GOT3 (cell line): ENCODE measurements around the gene BLM.

Experiments used
- DNase-seq: peaks from one replicate; lab custom pipeline; 2025; ENCODE audit warnings: mixed read lengths; lab: John Stamatoyannopoulos, UW

BLM gene

DNA sequence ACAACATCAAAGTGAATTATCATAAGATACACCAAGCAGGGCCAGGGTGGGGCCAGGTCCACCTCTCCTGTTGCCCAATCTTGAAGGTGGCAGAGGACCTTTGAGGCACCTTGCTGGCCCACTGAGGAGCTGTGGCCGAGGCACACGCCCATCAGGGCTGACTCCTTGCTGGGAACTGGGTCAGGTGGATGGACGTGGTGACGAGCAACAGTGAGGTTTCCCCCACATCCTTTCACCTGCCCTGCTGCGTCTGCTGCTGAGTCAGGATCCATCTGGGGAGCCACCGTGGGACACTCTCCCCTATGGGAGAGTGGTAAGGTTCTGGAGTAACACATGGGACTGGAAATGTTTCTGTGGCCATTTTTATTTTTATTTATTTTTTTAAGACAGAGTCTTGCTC lies 134.0 kb downstream of the BLM start:
- no peak for DNase-seq

DNA sequence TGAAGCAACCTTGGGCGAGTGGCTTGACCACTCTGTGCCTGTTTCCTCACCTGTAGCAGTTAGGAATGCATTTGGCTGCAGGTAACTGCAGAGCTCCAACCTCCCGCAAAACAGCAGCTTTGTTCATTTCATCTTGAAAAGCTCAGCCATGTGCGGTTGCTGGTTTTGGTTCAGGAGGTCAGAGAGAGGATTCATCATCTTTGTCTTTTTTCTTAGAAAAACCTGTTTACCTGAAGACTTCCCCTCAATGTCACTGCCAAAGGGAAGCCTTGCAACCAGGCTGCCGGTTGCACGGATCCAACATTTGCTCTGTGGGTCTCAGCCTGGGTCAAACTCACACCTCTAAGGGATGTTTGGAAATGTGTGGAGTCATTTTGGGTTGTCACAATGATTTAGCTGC lies 134.8 kb downstream of the BLM start:
- no peak for DNase-seq

DNA sequence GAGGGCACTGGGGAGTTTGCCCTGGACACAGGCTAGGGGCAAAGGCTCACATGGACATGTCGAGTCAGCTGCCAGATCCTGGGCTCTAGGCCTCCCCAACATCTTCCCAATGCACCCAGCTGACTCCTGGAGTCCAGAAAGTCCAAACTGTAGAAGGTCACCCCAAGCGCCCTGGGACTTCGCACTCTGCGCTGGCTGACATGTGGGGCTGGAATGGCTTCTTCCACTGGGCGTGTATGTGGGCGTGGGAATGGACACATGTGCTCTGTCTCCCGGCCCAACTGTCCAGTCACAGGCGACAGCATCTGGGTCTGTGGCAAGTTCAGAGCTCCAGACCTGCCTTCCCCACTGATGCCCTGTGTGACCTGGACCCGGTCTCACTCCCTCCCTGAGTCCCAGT lies 138.0 kb downstream of the BLM start:
- no peak for DNase-seq

DNA sequence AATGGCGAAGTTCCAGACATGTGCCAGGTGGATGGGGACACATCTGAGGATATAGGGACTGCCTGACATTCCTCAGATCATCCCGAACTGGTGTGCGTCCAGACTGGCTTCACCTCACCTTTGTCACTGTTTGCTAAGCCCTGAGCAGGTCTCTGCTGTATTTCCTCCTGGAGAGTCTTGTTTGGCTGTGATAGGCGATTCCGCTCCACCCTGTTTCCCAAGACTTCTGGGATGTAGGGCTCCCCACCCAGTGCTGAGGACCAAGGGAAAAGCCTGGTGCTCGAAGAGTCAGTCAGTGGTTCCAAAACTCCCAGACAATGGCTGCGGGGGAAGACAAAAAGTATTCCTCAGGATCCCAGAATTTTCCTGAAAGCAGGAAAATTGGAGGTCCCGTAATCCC lies 140.2 kb downstream of the BLM start:
- no peak for DNase-seq

DNA sequence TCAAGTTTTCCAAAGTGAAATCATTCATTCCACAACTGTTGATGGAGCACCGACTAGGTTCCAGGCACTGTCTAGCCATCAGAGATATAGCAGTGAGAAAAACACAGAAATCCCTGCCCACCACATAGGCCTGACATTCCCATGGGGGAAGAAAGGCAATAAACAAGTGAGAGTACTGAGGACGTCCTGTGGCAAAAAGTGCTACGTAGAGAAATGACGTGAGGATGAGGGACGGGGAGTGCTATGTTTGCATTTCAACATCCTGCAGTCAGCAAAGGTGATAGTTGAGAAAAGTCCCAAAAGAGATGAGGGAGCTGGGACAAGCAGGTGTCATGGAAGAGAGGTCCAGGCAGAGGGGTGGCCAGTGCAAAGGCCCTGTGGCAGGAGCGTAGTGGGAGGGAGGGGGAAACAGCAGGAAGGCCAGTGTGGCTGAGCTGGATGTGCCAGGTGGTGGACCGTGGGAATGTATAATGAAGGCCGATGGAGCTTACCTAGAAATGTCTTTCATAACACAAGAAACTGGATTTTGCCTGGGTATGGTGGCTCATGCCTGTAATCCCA lies 140.8 kb downstream of the BLM start:
- DNase-seq, result no peak

DNA sequence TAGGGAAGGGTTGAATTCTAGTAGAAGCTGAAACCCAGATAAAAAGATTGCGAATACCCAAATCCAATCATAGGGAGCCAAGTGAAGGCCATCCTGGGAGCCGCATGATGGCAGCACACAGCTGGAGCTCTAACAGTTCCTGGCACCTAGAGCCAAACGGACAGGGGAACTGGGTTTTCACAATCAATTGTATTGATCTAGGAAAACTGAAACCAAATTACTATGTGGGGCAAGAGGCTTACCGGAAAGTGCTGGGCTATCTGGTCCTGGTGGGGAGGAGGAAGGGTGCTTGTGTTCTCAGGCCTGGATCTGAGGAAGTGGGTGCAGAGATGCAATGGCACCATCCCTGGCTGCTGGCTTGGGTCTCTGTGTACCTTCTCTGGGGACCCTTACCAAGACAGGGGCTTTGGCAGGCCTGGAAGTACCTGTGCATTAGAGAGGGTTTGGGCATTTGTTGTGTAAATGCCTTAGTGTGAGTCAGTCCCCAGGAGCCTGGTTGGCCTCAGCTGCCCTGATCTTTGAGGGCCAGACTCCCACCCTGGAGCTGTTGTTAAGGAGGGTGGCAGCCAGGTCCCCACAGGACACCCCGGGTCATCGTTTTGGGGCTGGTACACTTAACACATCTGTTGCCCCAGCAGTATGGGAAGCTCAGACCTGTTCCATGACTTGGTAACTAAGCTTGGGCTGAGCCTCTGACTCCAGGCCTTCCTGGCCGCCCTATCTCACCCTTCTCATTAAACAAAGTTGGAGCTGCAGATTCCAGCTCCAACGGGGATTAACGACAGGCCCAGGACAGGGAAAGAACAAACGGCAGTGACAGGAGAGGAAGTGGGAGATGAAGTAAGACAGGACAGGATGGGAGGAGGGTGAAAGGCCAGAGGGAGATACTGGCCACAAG lies 142.3 kb downstream of the BLM start:
- DNase-seq, result no peak

DNA sequence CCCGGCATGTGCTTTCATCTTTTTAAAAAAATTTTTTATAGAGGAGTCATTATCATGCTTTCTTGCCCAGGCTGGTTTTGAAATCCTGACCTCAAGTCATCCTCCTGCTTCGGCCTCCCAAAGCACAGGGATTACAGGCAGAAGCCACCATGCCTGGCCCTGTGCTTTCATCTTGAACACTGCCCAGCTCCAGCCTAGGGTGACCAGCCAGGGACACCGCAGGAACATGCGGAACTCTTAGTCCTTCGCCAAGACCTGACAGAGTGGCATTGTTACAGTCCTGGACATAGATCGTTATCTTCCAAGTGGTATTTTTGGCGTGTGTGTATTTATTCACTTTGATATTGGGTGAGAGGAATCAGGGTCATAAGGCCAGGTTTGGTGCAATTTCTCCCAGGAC lies 143.3 kb downstream of the BLM start:
- no peak for DNase-seq

DNA sequence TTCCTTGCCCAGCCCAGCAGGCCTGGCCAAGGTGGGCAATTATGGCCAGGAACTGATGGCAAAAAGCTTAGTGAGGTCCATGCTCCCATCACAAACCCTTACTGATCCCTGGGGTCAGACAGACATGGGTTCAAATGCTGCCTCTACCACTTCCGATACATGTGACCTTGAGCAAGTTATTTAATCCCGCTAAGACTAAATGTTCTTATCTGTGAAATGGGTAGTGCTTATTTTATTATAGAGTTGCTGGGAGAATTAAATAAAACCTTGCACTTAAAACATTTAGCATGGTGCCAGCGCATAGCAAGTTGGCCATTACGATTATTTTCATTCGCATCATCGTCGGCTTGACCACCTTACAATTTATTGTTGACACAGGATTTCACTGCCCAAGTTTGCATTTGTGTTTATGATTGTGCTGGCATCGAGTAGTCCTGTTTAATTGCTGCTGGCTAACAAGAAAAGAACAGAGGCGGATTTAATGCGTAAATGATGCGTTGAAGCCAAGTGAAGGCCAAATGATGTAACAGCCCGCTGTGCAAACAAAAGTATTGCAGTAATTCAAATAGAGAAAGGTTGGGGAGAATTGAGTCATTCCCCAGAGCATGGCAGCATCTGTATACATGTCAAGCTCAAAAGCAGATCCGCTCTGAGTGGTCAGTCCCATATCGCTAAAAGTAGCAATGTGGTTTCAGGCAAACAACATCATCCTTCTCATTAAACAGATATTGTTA lies 144.0 kb downstream of the BLM start:
- DNase-seq, result no peak

DNA sequence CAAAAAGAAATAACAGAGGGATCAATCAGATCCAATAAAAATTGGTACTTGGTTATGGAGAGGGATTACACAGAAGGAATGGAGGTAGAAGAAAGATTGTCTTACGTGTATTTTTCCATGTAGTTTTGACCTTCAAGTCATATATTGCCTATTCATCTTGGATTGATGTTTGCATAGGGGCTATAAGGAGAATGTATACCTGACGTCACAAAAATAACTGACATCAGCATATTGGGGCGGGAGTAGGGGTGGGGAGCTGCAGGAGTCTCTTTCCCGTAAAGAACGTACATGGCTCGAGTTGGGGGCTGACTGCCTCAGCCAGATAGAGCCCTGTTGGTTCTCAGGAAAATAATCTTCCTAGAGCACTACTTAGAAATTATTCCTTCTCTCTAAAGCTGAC lies 145.3 kb downstream of the BLM start:
- DNase-seq, result no peak

DNA sequence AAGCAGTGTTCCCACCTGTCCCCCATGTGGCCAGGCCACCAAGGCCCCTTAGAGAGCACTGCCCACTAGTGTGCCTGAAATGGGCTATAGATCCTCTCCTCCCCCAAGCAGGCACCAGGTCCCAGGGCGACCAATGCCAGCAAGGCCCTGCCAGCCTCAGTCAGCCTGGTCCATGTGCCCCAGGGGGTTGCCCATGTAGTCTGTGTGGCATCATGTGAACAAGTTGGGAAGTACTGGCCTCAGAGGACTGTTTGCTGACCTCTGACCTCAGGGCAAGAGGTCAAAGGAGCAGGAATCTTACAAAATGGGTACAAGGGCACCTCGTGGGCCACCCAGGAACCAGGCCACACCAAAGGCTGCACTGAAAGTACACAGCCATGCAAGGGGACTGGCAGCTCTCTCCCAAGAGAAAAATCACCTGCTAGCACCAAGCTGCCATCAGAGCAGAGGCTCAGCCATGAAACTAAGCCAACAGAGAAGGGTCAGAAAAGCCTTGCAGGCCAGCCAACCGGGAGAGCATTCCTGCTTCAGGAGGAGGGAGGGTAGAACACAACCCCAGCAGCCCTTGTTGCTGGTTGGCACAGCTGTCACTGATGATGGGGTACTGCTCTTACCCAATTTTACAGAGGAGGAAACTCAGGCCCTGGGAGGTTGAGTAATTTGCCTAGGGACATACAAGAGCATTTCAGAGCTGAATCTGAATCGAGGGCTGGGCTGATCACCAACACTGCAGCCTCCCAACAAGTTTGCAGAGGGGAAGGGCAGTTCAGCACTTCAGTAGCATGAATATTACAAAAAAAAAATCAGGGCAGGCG lies 146.0 kb downstream of the BLM start:
- no peak for DNase-seq

DNA sequence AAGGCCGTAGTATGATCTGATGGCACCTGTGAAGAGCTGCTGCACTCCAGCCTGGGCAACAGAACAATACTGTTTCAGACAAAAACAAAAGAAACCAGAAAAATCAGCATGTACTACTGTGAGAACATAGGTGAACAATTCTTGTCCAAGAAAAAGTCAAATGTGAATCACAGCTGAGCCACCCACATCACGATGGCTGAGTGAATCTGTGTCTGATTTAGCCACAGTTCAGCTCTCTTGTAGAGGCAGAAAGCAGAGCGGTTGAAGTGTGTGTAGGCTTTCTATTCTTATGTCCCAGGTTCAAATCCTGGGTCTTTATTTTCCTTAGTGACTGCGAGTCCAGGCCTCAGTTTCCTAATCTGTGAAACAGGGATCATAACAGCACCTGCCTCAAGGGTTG lies 146.8 kb downstream of the BLM start:
- DNase-seq, result no peak

DNA sequence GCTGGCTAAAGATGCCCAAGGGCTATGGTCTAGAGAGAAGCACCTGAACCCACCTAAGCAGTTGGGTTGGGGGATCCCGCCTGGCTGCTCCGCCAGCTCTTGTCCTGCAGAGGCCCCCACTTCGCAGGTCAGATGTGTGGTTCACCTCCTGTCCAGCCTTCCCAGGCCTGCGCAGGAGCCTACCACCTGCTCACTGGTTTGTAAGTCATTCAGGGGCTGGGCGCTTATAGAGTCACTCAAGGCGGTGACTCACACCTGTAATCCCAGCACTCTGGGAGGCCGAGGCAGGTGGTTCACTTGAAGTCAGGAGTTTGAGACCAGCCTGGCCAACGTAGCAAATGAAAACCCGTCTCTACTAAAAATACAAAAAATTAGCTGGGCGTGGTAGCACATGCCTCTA lies 147.4 kb downstream of the BLM start:
- no peak for DNase-seq

DNA sequence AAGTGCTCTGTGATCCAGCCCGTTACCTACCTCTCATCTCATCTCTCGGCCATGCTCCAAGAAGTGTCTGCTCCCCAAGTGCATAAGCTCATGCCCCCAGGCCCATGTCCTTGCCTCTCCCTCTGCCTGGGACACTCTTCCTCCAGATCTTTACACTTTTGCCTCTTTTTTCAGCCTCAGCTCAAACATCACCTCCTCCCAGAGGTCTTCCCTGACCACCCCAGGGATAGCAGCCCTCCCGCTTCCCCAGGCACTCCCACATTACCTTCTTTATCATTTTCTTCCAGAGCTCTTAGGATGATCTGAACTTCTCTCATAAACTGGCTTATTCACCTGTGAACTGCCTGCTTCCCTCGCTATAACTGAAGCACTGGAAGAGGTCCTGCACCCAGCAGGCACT lies 148.6 kb downstream of the BLM start:
- DNase-seq, result no peak
